Measurements from ENCODE around the gene SSR4.

- TF ChIP-seq, protein P1, sequence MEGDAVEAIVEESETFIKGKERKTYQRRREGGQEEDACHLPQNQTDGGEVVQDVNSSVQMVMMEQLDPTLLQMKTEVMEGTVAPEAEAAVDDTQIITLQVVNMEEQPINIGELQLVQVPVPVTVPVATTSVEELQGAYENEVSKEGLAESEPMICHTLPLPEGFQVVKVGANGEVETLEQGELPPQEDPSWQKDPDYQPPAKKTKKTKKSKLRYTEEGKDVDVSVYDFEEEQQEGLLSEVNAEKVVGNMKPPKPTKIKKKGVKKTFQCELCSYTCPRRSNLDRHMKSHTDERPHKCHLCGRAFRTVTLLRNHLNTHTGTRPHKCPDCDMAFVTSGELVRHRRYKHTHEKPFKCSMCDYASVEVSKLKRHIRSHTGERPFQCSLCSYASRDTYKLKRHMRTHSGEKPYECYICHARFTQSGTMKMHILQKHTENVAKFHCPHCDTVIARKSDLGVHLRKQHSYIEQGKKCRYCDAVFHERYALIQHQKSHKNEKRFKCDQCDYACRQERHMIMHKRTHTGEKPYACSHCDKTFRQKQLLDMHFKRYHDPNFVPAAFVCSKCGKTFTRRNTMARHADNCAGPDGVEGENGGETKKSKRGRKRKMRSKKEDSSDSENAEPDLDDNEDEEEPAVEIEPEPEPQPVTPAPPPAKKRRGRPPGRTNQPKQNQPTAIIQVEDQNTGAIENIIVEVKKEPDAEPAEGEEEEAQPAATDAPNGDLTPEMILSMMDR (IDR thresholded peaks at IDR 0.05 in 2 of 3, conservative IDR thresholded peaks at IDR 0.05 in 1 of 3; ENCODE audit: borderline replicate concordance in 1 of 3, insufficient read depth in 1 of 3, low read depth in 2 of 3, low read length in 2 of 3) = no peak
- TF ChIP-seq SP1 (IDR thresholded peaks at IDR 0.05; ENCODE audit: low read depth) = no peak
- no peak for TF ChIP-seq RAD21 (IDR thresholded peaks at IDR 0.05; ENCODE audit: low read depth)
- TF ChIP-seq, protein P2, sequence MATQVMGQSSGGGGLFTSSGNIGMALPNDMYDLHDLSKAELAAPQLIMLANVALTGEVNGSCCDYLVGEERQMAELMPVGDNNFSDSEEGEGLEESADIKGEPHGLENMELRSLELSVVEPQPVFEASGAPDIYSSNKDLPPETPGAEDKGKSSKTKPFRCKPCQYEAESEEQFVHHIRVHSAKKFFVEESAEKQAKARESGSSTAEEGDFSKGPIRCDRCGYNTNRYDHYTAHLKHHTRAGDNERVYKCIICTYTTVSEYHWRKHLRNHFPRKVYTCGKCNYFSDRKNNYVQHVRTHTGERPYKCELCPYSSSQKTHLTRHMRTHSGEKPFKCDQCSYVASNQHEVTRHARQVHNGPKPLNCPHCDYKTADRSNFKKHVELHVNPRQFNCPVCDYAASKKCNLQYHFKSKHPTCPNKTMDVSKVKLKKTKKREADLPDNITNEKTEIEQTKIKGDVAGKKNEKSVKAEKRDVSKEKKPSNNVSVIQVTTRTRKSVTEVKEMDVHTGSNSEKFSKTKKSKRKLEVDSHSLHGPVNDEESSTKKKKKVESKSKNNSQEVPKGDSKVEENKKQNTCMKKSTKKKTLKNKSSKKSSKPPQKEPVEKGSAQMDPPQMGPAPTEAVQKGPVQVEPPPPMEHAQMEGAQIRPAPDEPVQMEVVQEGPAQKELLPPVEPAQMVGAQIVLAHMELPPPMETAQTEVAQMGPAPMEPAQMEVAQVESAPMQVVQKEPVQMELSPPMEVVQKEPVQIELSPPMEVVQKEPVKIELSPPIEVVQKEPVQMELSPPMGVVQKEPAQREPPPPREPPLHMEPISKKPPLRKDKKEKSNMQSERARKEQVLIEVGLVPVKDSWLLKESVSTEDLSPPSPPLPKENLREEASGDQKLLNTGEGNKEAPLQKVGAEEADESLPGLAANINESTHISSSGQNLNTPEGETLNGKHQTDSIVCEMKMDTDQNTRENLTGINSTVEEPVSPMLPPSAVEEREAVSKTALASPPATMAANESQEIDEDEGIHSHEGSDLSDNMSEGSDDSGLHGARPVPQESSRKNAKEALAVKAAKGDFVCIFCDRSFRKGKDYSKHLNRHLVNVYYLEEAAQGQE (IDR thresholded peaks at IDR 0.05; ENCODE audit: low read depth) = no peak
- no peak for TF ChIP-seq MAX (IDR thresholded peaks at IDR 0.05)
- no peak for TF ChIP-seq POLR2A (IDR thresholded peaks at IDR 0.05; ENCODE audit: borderline replicate concordance, extremely low read depth, insufficient read depth, insufficient read length)
- TF ChIP-seq CBX3 (IDR thresholded peaks at IDR 0.05; ENCODE audit: low read depth) = no peak
Measured at GRCh38 chrX:153827903-153828302, 33.4 kb downstream of the SSR4 start.

Data from HCT116 (cell line).